Measurements from ENCODE around the gene NID2. TPM values are rescaled to one million over a fixed set of nuclear protein-coding genes. Genes with fewer than 3 reads are reported as not detected.

Gene NID2
- total and polyA plus RNA-seq, 9 of the 15 experiments (the other 6 are each of a cell fraction or from before 2014, with no cell fraction given) = 0.04 to 0.45 (median 0.16) TPM; not detected in 3

- TF ChIP-seq ZNF318 (IDR thresholded peaks at IDR 0.05; ENCODE audit: borderline replicate concordance in 1 of 2, low read depth in 1 of 2) = no peak
- TF ChIP-seq SUPT5H (IDR thresholded peaks at IDR 0.05) = no peak
These were observed 620 bp upstream of the NID2 start (continued) for GRCh38 chr14:52069307-52070050.

All from K562 (cell line).